GM13976 (cell line): Measurements from ENCODE around the gene TUBGCP6.

Experiments used
- DNase-seq: peaks from one replicate; pipeline ENCODE4 v3.0.0; 2012; ENCODE audit warnings: low spot score
- CTCF ChIP-seq: IDR thresholded peaks from 2 replicates; pipeline ENCODE4 v1.5.1; 2012; ENCODE audit warnings: borderline replicate concordance, mild to moderate bottlenecking; ENCODE audit not compliant: insufficient read depth; ENCODE audit errors: extremely low read depth, missing control alignments, control extremely low read depth
- in situ Hi-C: fragments of 300-500 bp; cut with MboI; formaldehyde crosslinking; loops from one replicate; pipeline ENCODE4 v1.12.0; 2022; ENCODE audit warnings: low sequenced_read_pairs, mixed read lengths, inconsistent platforms; ENCODE audit not compliant: unreplicated experiment

TUBGCP6 gene

GRCh38 chr22:50250249-50250554 is 5.4 kb upstream of the TUBGCP6 start:
- no peak for TF ChIP-seq CTCF
- in situ Hi-C loops, result no loop called here
- DNase-seq, result no peak

- TF ChIP-seq CTCF, result no peak
- no peak for DNase-seq
- in situ Hi-C loops, result no loop called here
These were observed 4.8 kb upstream of the TUBGCP6 start for GRCh38 chr22:50249341-50250248.

- DNase-seq, result no peak
- no peak for TF ChIP-seq CTCF
- in situ Hi-C loops, result no loop called here
These were observed 3.6 kb upstream of the TUBGCP6 start for GRCh38 chr22:50248196-50249081.

- peak; percentile 64 for DNase-seq
- TF ChIP-seq CTCF, result no peak
These were observed 2.9 kb upstream of the TUBGCP6 start for GRCh38 chr22:50247748-50248147.

GRCh38 chr22:50246242-50247175 is 1.7 kb upstream of the TUBGCP6 start:
- no peak for DNase-seq
- in situ Hi-C loops, result no loop called here
- TF ChIP-seq CTCF, result no peak

More at GRCh38 chr22:50247748-50248147, 2.9 kb upstream of the TUBGCP6 start:
- in situ Hi-C loops, result no loop called here
